ENCODE measurements around the gene HMMR.
"Not testable (repeated sequence)": the region's sequence is repeated elsewhere in the genome, so short reads cannot be mapped to it uniquely, and the experiment has no call there.

- TF ChIP-seq CTCF, POLR2A, POLR2AphosphoS5 (IDR thresholded peaks at IDR 0.05): not testable (repeated sequence)
These were observed 5.0 kb upstream of the HMMR start for GRCh38 chr5:163455406-163455805.

Data from sigmoid colon (tissue), 4 donors.